ENCODE results near the gene ZSCAN10. TPM values are rescaled to one million over a fixed set of nuclear protein-coding genes. Genes with fewer than 3 reads are reported as not detected.

ZSCAN10 gene
- total RNA-seq, 2 experiments from 2014 or later: 0.36 to 0.56 TPM

DNA sequence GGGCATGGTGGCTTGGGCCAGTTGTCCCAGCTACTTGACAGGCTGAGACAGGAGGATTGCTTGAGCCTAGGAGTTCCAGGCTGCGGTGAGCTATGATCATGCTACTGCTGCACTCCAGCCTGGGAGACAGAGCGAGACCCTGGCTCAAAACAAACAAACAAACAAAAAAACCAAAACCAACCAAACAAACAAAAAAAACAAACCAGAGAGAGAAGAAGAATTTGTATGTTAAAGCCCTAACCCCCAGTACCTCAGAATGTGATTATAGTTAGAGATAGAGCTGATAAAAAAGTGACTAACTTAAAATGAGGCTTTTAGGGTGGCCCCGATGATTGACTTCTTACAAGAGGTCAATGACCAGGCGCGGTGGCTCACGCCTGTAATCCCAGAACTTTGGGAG lies 54.4 kb downstream of the ZSCAN10 start:
- CTCF ChIA-PET: interaction anchor here (1.8 to 4.1 kb wide), 3 partner anchors 13 to 41 kb away, joined by 4 to 19 read pairs (median 8); no protein-coding TSS in a partner anchor
- H3K4me1 Mint-ChIP-seq (ENCODE audit: low read depth): peaks cover 23% of the 10 kb centered on the region
- TF ChIP-seq, protein P1, sequence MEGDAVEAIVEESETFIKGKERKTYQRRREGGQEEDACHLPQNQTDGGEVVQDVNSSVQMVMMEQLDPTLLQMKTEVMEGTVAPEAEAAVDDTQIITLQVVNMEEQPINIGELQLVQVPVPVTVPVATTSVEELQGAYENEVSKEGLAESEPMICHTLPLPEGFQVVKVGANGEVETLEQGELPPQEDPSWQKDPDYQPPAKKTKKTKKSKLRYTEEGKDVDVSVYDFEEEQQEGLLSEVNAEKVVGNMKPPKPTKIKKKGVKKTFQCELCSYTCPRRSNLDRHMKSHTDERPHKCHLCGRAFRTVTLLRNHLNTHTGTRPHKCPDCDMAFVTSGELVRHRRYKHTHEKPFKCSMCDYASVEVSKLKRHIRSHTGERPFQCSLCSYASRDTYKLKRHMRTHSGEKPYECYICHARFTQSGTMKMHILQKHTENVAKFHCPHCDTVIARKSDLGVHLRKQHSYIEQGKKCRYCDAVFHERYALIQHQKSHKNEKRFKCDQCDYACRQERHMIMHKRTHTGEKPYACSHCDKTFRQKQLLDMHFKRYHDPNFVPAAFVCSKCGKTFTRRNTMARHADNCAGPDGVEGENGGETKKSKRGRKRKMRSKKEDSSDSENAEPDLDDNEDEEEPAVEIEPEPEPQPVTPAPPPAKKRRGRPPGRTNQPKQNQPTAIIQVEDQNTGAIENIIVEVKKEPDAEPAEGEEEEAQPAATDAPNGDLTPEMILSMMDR (IDR thresholded peaks at IDR 0.05): no peak
- ATAC-seq (ENCODE audit: poor library complexity) (no peak), DNase-seq (no peak)
- Histone ChIP-seq H3K4me1 (ENCODE audit: insufficient read depth, low read length) (peaks cover 30% of the 10 kb centered on the region), H3K9me3 (ENCODE audit: control insufficient read depth in 1 of 2, insufficient read depth in 1 of 2, low read length in 2 of 2) (peaks cover 0 to 6% of the 10 kb centered on the region in 2 experiments), H3K27ac (ENCODE audit: low read depth in 1 of 2, low read length in 2 of 2) (no peak overlapping the region), H3K27me3 (ENCODE audit: control insufficient read depth in 1 of 2, insufficient read depth in 2 of 2, low read length in 2 of 2) (peaks cover 54 to 59% of the 10 kb centered on the region in 2 experiments), H3K36me3 (ENCODE audit: insufficient read depth, low read length) (no peaks in the 10 kb centered on the region), H3K4me3 (ENCODE audit: low read length) (no peak overlapping the region)
- POLR2A ChIA-PET: interaction anchor here (0.7 to 1.6 kb wide), 4 partner anchors 10 to 13 kb away, joined by 3 to 10 read pairs (median 4); no protein-coding TSS in a partner anchor
- intact Hi-C loops (cut with DNase I, micrococcal nuclease): no loop called here
- peaks cover 60% of the 10 kb centered on the region for H3K27me3 Mint-ChIP-seq
- no peaks in the 10 kb centered on the region for H3K36me3 Mint-ChIP-seq (ENCODE audit: low read depth)
- peak overlapping the region; percentile 82 for H3K4me3 Mint-ChIP-seq
- H3K27ac Mint-ChIP-seq: no peak overlapping the region
- H3K9me3 Mint-ChIP-seq: no peaks in the 10 kb centered on the region

DNA sequence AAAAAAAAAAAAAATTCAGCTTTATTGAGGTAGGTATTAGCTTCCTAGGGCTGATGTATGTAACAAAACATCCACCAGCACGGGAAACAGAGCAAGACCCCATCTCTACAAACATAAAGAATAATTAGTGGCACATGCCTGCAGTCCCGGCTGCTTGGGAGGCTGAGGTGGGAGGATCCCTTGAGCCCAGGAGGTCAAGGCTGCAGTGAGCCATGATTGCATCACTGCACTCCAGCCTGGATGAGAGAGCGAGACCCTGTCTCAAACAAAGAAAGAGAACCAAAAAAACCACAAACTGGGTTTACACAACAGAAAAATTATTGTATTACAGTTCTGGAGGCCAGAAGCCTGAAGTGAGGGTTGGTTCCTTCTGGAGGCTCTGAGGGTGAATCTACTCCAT lies 56.7 kb downstream of the ZSCAN10 start:
- no peaks in the 10 kb centered on the region for H3K36me3 ChIP-seq (ENCODE audit: insufficient read depth, low read length)
- peaks cover 12% of the 10 kb centered on the region for H3K4me1 Mint-ChIP-seq (ENCODE audit: low read depth)
- H3K27ac Mint-ChIP-seq: no peak overlapping the region
- no peak overlapping the region for H3K4me3 Mint-ChIP-seq
- ChIA-PET CTCF (interaction anchor here (0.6 to 4.1 kb wide), 4 partner anchors 9 to 87 kb away, joined by 3 to 19 read pairs (median 5); no protein-coding TSS in a partner anchor), POLR2A (interaction anchor here (0.6 to 1.1 kb wide), 3 partner anchors 11 to 130 kb away, joined by 3 to 5 read pairs (median 4); no protein-coding TSS in a partner anchor)
- peaks cover 0 to 14% of the 10 kb centered on the region in 2 experiments for H3K9me3 ChIP-seq (ENCODE audit: control insufficient read depth in 1 of 2, insufficient read depth in 1 of 2, low read length in 2 of 2)
- no peak for DNase-seq
- no peak for ATAC-seq (ENCODE audit: poor library complexity)
- peaks cover 29% of the 10 kb centered on the region for H3K4me1 ChIP-seq (ENCODE audit: insufficient read depth, low read length)
- no peaks in the 10 kb centered on the region for H3K9me3 Mint-ChIP-seq
- TF ChIP-seq, protein P1 (IDR thresholded peaks at IDR 0.05): no peak
- peaks cover 73 to 76% of the 10 kb centered on the region in 2 experiments for H3K27me3 ChIP-seq (ENCODE audit: control insufficient read depth in 1 of 2, insufficient read depth in 2 of 2, low read length in 2 of 2)
- no peak overlapping the region for H3K27ac ChIP-seq (ENCODE audit: low read depth in 1 of 2, low read length in 2 of 2)
- intact Hi-C loops (cut with DNase I, micrococcal nuclease): no loop called here
- peaks cover 79% of the 10 kb centered on the region for H3K27me3 Mint-ChIP-seq
- H3K4me3 ChIP-seq (ENCODE audit: low read length): no peak overlapping the region
- H3K36me3 Mint-ChIP-seq (ENCODE audit: low read depth): no peaks in the 10 kb centered on the region

DNA sequence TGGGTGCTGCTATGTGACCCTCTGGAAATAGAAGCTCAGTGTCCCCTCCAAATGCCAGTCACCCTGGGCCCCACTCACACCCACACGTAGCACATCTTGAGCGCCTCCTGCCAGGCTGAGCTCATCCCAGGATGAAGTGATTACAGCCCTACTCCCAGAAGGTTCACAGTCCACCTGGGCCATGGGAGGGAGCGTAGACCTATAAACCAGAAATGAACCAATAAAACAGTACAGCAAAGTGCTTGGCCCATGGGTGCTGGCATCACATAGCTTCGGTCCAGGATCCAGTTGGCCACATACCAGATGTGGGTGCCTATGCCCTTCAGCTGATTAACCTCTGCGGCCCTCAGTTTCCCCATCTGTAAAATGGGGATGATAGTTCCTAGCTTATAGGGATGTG lies 60.2 kb downstream of the ZSCAN10 start:
- peaks cover 68 to 79% of the 10 kb centered on the region in 2 experiments for H3K27me3 ChIP-seq (ENCODE audit: control insufficient read depth in 1 of 2, insufficient read depth in 2 of 2, low read length in 2 of 2)
- H3K4me1 ChIP-seq (ENCODE audit: insufficient read depth, low read length): peaks cover 16% of the 10 kb centered on the region
- H3K9me3 Mint-ChIP-seq: no peaks in the 10 kb centered on the region
- H3K27ac ChIP-seq (ENCODE audit: low read depth in 1 of 2, low read length in 2 of 2): no peak overlapping the region
- ChIA-PET POLR2A (no interaction called here), CTCF (interaction anchor here (1.2 kb wide), 1 partner anchor 10 kb away, joined by 3 read pairs; no protein-coding TSS in a partner anchor)
- H3K9me3 ChIP-seq (ENCODE audit: control insufficient read depth in 1 of 2, insufficient read depth in 1 of 2, low read length in 2 of 2): peaks cover 0 to 20% of the 10 kb centered on the region in 2 experiments
- H3K4me3 Mint-ChIP-seq: no peak overlapping the region
- intact Hi-C loops (cut with DNase I, micrococcal nuclease): no loop called here
- H3K36me3 Mint-ChIP-seq (ENCODE audit: low read depth): no peaks in the 10 kb centered on the region
- DNase-seq (no peak), ATAC-seq (ENCODE audit: poor library complexity) (no peak)
- H3K4me3 ChIP-seq (ENCODE audit: low read length): no peak overlapping the region
- no peaks in the 10 kb centered on the region for H3K36me3 ChIP-seq (ENCODE audit: insufficient read depth, low read length)
- TF ChIP-seq, protein P1 (IDR thresholded peaks at IDR 0.05): no peak
- peaks cover 10% of the 10 kb centered on the region for H3K4me1 Mint-ChIP-seq (ENCODE audit: low read depth)
- no peak overlapping the region for H3K27ac Mint-ChIP-seq
- H3K27me3 Mint-ChIP-seq: peaks cover 86% of the 10 kb centered on the region

Other genes with a start within 250 kb of the ZSCAN10 start
- gene PRSS22, start 241.1 kb downstream of the ZSCAN10 start, total RNA-seq: 1 to 10 TPM in 1 of 2 experiments, under 1 TPM in 1; 0.93 to 1.1 TPM
- gene FLYWCH2, start 216.1 kb downstream of the ZSCAN10 start, total RNA-seq: 1 to 10 TPM; 7.8 to 8.1 TPM
- 10 to 100 TPM; 84.8 to 97.0 TPM for gene FLYWCH1, start 187.4 kb downstream of the ZSCAN10 start, total RNA-seq
- gene KREMEN2, start 135.0 kb downstream of the ZSCAN10 start, total RNA-seq: not detected
- gene PAQR4, start 129.9 kb downstream of the ZSCAN10 start, total RNA-seq: under 1 TPM; 0.39 to 0.44 TPM
- under 1 TPM; 0.47 to 0.60 TPM for gene PKMYT1, start 118.8 kb downstream of the ZSCAN10 start, total RNA-seq
- not detected for gene CLDN9, start 86.4 kb downstream of the ZSCAN10 start, total RNA-seq
- gene CLDN6, start 81.1 kb downstream of the ZSCAN10 start, total RNA-seq: not detected
- gene TNFRSF12A, start 78.9 kb downstream of the ZSCAN10 start, total RNA-seq: 1 to 10 TPM; 1.8 to 1.9 TPM
- 10 to 100 TPM in 1 of 2 experiments, 1 to 10 TPM in 1; 8.9 to 11.0 TPM for gene HCFC1R1, start 75.4 kb downstream of the ZSCAN10 start, total RNA-seq
- gene THOC6, start 75.3 kb downstream of the ZSCAN10 start, total RNA-seq: 10 to 100 TPM; 12.0 to 12.9 TPM
- not detected for gene BICDL2, start 62.4 kb downstream of the ZSCAN10 start, total RNA-seq
- under 1 TPM; 0.42 to 0.80 TPM for gene MMP25, start 52.7 kb downstream of the ZSCAN10 start, total RNA-seq
- 100 to 1,000 TPM; 378 to 383 TPM for gene IL32, start 33.7 kb downstream of the ZSCAN10 start, total RNA-seq
- gene ZNF205, start 13.3 kb upstream of the ZSCAN10 start, total RNA-seq: not detected
- gene ZNF213, start 35.7 kb upstream of the ZSCAN10 start, total RNA-seq: 1 to 10 TPM; 1.6 to 2.2 TPM
- not detected for gene OR1F1, start 88.9 kb upstream of the ZSCAN10 start, total RNA-seq
- gene ZNF200, start 135.9 kb upstream of the ZSCAN10 start, total RNA-seq: 1 to 10 TPM; 7.0 to 7.2 TPM
- under 1 TPM; 0.60 to 0.73 TPM for gene MEFV, start 157.3 kb upstream of the ZSCAN10 start, total RNA-seq
- gene ZNF263, start 184.2 kb upstream of the ZSCAN10 start, total RNA-seq: 10 to 100 TPM; 35.3 to 39.4 TPM
- 1 to 10 TPM; 1.5 to 1.7 TPM for gene TIGD7, start 206.1 kb upstream of the ZSCAN10 start, total RNA-seq
- 10 to 100 TPM; 41.7 to 42.2 TPM for gene ZNF75A, start 206.2 kb upstream of the ZSCAN10 start, total RNA-seq